Lung microvascular endothelial cell (primary cell): Measurements from ENCODE around the gene SPAG16. TPM values are rescaled to one million over a fixed set of nuclear protein-coding genes. Genes with fewer than 3 reads are reported as not detected.
"Not testable (repeated sequence)": the region's sequence is repeated elsewhere in the genome, so short reads cannot be mapped to it uniquely, and the experiment has no call there.

ENCODE experiments used
- DNase-seq, 2 donors: peaks; one replicate each; pipeline versions ENCODE4 v3.0.0 to v3.0.0-alpha.2; 2010; ENCODE audit warnings: low read depth in 2 of 2
- total RNA-seq: library from RNA; depleted of rRNA; stranded (reverse); fragments of >200 nt; gene quantifications from 2 replicates; pipeline ENCODE4 v1.2.1, GENCODE V29; 2014

SPAG16 gene
- total RNA-seq, 1 donor from 2014 or later, result 9.1 TPM

DNA sequence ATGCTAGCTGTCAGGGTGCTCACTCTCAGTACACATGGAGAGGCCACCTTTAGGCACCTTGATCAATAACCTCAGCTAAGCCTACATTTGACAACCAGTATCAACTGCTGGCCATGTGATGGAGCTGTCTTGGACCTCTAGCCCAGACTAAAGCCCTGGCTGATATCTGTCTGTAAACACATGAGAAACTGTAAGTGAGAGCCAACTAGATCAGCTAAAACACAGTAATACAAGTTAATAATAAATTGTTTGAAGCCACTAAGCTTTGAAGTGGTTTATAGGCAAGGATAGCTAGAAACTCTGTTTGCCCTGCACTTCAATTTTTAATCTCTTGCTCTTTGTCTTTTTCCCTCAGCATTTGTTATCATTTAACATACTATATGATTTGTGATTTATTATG lies 407.1 kb downstream of the SPAG16 start:
- DNase-seq, result no peak

DNA sequence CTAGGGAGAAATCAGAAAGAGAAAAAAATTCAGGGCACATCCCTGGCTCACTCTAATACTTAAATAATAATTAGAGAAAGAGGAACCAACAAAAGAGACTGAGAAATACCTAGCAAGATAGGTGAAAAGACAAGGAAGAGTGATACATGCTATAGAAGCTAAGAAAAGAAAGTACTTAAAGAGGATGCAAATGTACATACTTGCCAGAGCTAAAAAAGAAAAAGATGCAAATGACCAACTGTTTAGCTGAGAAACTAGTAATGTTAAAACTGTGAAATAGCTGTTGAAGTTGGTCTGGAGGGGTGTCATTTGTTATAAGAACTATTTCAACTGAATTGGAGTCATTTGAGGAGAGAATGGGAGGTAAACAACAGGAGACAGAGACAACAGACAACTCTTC lies 412.2 kb downstream of the SPAG16 start:
- no peak for DNase-seq

DNA sequence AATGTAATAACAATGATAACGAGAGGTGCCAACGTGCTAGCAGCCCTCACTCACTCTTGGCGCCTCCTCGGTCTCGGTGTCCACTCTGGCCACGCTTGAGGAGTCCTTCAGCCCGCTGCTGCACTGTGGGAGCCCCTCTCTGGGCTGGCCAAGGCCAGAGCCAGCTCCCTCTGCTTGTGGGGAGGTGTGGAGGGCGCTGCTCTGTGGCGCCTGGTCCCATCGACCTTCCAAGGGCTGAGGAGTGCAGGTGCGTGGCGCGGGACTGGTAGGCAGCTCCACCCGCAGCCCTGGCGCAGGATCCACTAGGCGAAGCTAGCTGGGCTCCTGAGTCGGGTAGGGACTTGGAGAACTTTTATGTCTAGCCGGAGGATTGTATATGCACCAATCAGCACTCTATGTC lies 417.1 kb downstream of the SPAG16 start:
- not testable (repeated sequence) for DNase-seq

DNA sequence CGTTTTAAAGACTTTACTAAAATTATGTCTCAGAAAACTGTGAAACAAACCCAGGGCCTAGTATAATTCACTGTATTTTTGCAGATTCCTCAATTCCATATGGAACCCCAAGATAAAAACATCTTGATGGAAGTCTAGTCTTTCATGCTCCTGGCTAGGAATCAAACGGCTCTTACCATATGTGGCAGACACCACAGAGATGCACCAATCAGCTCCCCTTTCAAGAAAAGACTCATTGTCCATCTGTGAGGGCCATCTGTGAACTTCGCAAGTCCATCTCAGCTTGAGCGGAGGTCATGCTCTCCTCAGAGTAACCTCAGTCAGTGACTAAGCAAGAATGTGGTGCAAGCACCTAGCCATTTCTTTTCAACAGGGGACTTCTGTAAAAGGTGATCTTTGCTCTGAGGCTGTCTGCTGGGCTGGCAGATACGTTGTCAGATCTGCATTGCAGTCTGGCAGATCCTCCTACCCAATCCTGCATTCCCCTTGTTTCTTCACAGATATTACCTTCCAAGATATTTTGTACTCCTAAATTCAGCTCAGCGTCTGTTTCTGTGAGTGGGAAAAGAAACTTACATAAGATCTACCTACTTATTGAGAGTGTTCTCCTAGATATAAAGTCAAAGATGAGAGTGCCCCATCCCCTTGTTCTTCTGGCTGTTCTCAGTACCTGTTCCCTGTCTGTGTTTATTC lies 419.3 kb downstream of the SPAG16 start:
- no peak for DNase-seq

DNA sequence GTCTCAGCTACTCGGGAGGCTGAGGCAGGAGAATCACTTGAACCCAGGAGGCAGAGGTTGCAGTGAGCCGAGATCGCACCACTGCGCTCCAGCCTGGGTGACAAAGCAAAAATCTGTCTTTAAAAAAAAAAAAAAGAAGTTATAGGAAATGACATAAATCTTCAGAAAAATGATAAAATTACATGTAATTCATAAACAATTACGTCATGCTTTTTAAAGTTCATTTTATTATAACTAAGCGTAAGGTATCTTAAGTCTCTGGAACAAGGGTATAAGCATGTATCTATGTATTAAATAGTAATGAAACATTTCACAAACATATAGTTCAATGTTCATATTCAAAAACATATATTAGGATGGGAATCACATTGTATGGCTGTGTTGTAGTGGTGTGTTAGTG lies 425.9 kb downstream of the SPAG16 start:
- DNase-seq, result no peak

DNA sequence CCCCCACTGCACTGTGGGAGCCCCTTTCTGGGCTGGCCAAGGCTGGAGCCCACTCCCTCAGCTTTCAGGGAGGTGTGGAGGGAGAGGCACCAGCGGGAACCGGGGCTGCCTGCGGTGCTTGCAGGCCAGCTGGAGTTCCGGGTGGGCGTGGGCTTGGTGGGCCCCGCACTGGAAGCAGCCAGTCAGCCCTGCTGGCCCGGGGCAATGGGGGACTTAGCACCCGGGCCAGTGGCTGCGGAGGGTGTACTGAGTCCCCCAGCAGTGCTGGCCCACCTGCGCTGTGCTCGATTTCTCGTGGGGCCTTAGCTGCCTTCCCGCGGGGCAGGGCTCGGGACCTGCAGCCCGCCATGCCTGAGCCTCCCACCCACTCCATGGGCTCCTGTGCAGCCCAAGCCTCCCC lies 434.1 kb downstream of the SPAG16 start:
- DNase-seq, result not testable (repeated sequence)

DNA sequence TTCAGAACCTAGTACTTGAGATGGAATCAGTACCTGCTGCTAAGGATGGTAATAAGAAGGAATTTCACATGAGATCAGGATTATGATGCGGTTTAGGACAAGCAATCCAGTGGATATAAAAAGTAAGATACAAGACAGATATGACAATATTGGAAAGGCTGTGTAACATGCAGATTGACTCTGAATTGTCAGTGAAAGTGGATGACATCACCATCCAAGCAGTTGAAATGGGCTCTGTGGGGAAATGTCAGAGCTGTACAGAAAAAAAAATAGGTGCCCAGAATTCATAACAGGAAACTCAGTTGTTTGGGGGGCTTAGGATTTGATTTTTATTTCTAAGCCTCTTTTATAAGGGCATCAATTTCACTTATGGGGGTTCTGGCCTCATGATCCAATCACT lies 438.3 kb downstream of the SPAG16 start:
- no peak for DNase-seq

DNA sequence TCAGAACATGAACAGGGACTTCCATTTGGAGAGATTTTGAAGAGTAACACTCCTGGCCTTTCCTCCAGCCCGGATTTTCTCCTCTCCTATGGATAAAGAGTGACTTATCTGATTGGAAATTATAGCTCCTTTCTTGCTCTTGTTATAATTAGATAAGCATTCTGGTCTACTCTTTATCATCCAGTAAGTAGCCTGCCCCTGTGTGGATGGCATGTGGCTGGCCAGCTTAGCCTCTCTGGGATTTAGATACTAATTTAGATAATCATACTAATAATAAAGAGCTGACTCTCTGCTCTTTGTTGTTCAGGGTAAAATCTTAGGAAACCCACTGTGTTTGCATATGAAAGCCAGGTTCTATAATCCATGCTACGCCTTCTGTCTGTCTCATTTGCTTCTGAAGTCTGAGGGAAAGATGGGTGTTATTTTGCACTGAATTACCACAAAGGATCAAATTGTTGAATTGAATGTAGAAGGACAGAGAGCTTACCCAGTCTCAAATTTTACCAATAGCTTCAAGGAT lies 438.8 kb downstream of the SPAG16 start:
- no peak for DNase-seq

DNA sequence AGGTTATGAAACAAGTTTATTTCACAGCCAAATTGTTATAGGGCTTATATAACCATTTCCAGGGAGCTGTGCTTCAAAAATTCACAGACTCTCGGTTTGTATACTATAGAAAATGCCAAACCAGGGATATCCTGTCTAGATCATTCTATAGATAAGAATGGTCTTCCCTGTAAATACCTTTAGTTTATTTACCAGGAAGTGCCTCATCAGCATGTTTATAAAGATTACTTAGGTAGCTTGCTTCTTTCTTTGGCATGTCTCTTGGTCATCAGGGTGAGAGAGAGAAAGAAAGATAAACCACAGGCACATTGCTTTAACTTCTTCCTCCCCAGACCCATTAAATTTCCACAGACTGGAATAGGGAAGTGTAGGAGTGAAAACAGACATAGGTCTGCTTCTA lies 439.4 kb downstream of the SPAG16 start:
- DNase-seq, result no peak

DNA sequence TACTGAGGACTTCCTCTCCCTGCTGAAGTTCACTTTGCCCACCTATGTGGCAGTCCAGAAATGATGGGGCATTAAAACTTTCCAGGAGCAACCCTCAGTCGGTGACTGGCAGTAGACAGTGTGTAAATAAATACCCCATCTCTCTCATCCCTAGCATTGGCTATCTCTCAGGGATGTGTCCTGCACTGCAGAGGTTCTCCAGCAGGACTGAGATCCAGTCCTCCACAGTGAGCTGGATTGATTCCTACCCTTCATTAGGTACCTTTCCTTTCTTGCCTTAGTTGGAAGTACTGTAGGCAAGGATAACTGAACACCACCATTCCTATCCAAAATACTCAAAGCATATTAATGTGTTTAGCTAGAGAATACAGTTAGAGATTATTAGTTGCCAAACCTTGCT lies 441.8 kb downstream of the SPAG16 start:
- no peak for DNase-seq

DNA sequence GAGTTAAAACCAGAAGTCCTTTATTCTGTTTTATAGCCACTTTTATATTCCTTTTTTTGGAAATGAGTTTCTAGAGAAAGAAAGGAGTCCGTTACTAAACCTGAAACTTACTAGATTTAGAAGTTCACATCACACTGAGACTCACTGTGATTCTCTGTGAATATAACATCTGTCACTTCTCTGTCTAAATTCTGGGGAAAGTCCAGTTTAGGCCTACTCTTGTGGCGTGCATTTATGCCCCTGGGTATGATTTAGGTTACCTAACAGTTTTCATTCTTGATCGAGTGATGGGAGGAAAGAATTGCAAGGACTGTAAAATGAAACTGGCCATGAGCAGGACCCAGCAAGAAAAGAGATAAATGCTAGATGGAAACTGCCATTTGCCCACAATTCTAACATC lies 449.6 kb downstream of the SPAG16 start:
- DNase-seq, result no peak

DNA sequence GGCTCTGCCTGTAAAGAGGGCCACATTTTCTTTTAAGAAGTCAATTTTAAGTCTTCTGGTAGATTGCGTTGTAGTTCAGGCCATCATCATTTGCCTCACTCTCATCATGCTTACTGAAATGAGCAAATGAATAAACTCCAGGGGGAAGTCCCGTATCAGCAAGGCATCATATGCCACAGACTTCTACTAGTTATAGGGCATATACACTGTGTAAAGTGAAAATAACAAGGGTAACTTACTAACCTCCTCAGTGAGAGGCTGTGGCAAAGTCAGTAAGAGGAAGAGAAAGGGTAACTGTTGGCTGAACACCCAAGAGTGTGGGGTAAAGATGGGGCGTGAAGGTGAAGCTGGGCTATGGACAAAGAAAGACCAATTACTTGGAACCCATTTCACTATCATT lies 456.2 kb downstream of the SPAG16 start:
- DNase-seq, result no peak

DNA sequence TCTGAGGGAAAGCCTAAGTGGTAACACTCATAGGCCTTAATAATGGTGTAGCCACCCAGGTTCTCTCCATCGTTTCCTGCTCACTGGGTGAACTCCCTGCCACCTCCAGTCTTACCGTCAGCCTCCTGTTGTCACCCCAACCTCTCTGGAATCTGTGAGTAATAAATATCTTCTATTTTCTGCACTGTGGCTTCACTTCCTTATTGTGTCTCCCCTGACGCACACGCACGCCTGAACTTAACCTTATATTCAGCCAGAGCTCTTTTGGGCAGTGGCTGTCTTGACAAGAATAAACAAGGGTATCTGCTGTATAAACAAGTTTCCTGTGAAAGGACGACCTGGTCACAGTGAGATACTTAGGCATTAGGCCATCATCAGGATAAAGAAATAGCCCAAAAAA lies 467.2 kb downstream of the SPAG16 start:
- DNase-seq, result no peak

DNA sequence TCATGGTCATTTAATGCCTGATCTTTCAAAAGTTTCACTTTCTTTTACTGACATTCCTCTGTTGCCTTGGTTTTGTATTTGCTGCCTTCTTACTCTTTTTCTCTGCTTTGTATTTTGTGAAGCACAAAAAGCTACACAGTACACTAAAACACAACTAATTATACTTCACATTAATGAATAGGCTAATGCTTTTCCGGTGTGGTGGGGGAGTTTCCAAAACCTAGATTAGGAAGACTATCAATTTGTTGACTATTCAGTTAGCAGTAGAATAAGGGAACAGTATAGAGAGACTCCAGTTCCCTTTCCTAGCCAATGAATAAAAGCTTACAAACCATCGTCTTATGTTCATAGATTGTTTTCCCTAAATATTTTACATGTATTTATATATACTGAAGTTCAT lies 468.3 kb downstream of the SPAG16 start:
- DNase-seq, result no peak

DNA sequence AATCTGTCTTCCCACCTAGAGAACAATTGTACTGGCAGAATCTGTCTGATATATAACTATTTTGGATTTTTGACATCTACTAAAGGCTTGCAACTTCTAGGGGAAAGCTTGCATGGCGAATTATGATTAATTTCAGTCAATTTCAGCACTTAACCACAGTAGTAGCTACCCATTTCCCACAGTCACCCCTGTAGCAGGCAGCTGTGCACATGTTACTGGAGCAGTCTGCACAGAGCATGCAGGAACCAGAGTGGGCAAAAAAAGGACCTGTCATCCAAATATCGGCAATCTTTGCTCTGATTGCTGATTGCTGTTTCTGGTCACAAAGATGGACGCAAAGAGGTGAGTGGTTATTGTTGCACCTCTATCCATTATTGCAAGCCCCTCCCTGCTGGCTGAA lies 473.3 kb downstream of the SPAG16 start:
- DNase-seq, result no peak

DNA sequence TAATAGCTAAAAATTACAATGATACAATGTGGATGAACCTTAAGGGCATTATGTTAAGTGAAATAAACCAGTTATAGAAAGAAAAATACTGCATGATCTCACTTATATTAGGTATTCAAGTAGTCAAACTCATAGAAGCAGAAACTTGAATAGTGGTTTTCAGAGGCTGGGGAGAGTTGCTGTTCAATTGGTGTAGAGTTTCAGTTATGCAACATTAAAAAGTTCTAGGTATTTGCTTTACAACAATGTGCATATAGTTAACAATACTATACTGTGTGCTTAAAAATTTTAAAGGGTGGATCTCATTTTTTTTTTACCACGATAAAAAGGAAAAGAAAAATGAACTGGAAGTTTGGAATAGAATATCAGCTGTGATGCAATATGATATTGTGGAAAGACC lies 479.1 kb downstream of the SPAG16 start:
- no peak for DNase-seq

DNA sequence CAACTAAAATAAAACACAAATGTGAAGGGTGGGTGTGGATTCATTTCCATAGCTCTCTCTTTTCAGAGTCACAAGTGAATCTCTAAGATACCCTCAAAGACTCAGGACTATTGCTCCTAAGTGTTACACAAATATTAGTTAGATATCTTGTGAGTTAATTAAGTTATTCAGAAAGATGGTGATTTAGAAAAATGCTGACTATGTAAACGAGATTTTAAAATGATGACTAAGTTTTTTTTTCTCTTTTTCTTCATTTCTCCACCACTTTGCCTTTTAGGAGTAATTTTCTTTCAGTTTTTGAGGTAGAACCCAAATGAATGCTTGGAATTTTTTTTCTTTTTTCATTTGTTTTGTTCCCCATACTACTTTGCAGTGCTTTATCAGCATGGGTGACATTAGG lies 479.7 kb downstream of the SPAG16 start:
- DNase-seq, result no peak

DNA sequence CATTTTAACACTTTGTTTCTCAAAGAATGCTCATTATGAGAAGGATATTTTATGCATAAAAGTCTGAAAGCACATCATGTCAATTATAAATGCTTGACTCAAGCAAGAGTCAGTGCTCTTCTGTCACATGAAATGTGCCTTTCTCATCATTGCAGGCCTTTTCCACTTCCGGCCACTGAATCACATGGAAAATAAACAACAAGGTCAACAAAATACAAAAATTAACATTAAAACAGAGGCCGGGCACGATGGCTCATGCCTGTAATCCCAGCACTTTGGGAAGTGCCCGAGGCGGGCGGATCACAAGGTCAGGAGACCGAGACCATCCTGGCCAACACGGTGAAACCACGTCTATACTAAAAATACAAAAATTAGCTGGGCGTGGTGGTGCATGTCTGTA lies 480.6 kb downstream of the SPAG16 start:
- no peak for DNase-seq

DNA sequence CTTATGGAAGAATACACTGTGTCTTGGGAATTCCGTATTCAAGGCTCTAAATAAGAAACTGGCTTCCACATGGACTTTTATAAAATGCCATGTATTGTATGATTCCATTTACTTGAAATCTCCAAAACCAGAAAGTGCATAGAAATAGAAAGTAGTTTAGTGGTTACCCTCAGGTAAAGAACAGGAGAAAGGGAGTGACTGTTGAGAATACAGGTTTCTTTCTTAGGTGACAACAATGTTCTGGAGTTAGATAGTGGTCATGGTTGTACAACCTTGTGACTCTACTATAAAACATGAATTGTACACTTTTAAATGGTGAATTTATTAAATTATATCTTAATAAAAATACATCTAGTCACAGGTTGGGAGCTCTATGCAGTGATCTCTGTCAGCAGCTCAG lies 481.8 kb downstream of the SPAG16 start:
- DNase-seq, result no peak

DNA sequence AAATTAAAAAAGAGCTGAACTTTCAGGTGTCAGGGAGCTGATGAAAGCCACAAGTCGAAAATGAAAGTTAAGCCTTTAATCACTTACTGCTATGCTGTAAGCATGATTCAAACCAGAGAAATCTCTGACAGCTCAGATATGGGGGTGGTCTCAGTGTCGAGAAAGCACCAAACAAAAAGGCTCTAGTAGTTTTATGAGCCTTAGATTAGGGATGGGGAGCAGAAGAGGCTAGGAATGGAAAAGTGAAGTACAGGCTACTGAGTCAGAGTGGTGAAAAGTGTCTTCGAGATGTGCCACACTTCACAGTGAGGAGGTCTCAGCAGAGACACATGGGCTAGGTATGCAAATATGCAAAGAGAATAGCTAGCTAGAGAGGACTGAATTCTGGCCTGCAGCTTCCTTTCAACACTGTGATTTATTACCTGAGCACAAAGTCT lies 482.2 kb downstream of the SPAG16 start:
- no peak for DNase-seq

DNA sequence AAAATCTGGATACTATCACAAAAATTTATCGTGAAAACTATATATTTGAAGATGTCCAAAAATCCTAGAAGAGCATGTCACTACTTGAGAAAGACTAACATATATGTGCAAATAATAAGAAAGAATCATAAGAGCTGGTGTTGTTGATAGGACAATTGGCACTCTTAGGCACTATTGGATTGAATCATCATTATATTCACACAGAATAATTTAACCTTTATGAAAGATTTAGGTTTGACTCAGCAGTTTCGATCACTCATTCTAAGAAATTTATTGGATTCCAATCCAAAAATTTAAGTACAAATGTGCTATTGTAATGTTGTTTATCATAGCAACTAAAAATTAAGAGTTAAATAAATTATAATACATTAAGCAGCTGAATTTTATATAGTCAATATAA lies 503.6 kb downstream of the SPAG16 start:
- no peak for DNase-seq

DNA sequence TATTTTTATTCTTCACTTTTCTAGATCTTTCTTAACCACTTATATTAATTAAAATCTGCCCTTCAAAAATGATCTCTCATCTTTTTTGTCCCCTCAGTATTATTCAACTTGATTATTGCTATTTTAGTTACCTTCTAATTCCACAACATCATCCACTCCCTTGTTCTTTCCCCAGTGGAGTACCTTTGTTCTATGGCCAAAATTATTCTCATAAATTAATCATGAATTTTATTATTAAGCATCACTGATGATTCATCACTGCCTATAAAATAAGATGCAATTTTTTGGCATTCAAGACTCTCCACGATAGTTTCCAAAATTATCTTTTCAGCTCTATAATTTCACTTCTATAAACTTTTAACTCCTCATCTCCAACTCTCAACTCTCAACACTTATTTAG lies 505.7 kb downstream of the SPAG16 start:
- no peak for DNase-seq

DNA sequence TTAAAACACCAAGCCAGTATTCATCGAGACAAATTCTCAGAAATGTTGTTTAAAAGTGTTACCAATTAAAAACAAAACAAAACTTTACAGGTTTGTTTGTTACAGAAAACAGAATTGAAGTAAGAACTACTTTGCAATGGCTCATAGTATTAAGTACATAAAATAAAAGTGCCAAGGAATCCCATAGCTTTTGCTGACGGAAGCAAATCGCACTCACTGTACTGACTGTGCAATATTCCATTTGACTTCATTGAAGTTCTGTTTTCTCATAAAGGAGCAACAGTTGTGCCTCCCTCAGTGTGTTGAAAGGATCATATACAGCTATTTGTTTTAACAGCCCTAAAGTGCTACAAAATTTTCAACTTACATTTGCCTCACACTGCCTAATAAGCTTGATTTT lies 507.8 kb downstream of the SPAG16 start:
- DNase-seq, result no peak
